ENCODE data around the gene SYNJ1.

GRCh38 chr21:32719085-32719484 lies 8.7 kb downstream of the SYNJ1 start:
- TF ChIP-seq CTCF (IDR thresholded peaks at IDR 0.05; ENCODE audit: insufficient read depth, low read depth, low read length) = no peak
- no peak for TF ChIP-seq EZH2 (IDR thresholded peaks at IDR 0.05; ENCODE audit: insufficient read depth, low read length)

Measured in astrocyte (in vitro differentiated cells and primary cell).